HL-60 (cell line): Measurements from ENCODE around the gene EGFL6. TPM values are rescaled to one million over a fixed set of nuclear protein-coding genes. Genes with fewer than 3 reads are reported as not detected.
"Not testable (repeated sequence)": the region's sequence is repeated elsewhere in the genome, so short reads cannot be mapped to it uniquely, and the experiment has no call there.

Source experiments
- DNase-seq, 2 experiments: peaks; one replicate each; pipeline ENCODE4 v3.0.0-alpha.2; 2010 to 2020; ENCODE audit warnings: low read depth in 1 of 2, low spot score in 1 of 2
- H3K27ac ChIP-seq: fragments of 250-450 bp; sonication (Bioruptor Pico); replicated peaks from 2 replicates; pipeline ENCODE4 v1.5.1; 2020; ENCODE audit warnings: mild to moderate bottlenecking, moderate library complexity
- H3K27me3 ChIP-seq: fragments of 250-450 bp; sonication (Bioruptor Pico); 2 replicates; pipeline ENCODE4 v1.5.1; 2021; ENCODE audit warnings: mild to moderate bottlenecking, moderate library complexity; ENCODE audit not compliant: insufficient read depth, poor library complexity, severe bottlenecking
- H3K4me3 ChIP-seq: replicated peaks from 2 replicates; pipeline ENCODE4 v1.5.1; 2011; ENCODE audit warnings: mild to moderate bottlenecking, control low read depth, low read length; ENCODE audit not compliant: insufficient read depth
- CTCF ChIP-seq: IDR thresholded peaks from one replicate; pipeline ENCODE4 v1.5.1; 2011; ENCODE audit warnings: low read length, control low read depth, inconsistent platforms; ENCODE audit not compliant: insufficient read depth
- GABPA ChIP-seq: IDR thresholded peaks from 2 replicates; pipeline ENCODE4 v1.6.1; 2012; ENCODE audit warnings: low read depth
- POLR2AphosphoS5 ChIP-seq: IDR thresholded peaks from 2 replicates; pipeline ENCODE4 v1.6.1; 2012; ENCODE audit warnings: low read depth
- REST ChIP-seq: IDR thresholded peaks from 2 replicates; pipeline ENCODE4 v1.6.1; 2012; ENCODE audit warnings: low read depth; ENCODE audit not compliant: insufficient replicate concordance
- SPI1 ChIP-seq: IDR thresholded peaks from 2 replicates; pipeline ENCODE4 v1.6.1; 2012; ENCODE audit warnings: low read depth, mild to moderate bottlenecking, borderline replicate concordance
- microRNA-seq: library from miRNA; unstranded; fragments of <30 nt; microRNA quantifications from one replicate; pipeline ENCODE4, GENCODE V29; 2018

Gene EGFL6

GRCh38 chrX:13676885-13677284 is 107.5 kb downstream of the EGFL6 start:
- DNase-seq = no peak
- Histone ChIP-seq H3K27me3 (no peaks in the 10 kb centered on the region), H3K4me3 (no peak overlapping the region), H3K27ac (no peak overlapping the region)
- TF ChIP-seq SPI1 (no peak), POLR2AphosphoS5 (no peak), GABPA (no peak)

DNA sequence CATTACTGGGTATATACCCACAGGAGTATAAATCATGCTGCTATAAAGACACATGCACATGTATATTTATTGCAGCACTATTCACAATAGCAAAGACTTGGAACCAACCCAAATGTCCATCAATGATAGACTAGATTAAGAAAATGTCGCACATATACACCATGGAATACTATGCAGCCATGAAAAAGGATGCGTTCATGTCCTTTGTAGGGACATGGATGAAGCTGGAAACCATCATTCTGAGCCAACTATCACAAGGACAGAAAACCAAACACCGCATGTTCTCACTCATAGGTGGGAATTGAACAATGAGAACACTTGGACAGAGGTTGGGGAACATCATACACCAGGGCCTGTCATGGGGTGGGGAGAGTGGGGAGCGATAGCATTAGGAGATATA is 110.3 kb downstream of the EGFL6 start:
- H3K27ac ChIP-seq, H3K27me3 ChIP-seq, DNase-seq, H3K4me3 ChIP-seq: not testable (repeated sequence)

DNA sequence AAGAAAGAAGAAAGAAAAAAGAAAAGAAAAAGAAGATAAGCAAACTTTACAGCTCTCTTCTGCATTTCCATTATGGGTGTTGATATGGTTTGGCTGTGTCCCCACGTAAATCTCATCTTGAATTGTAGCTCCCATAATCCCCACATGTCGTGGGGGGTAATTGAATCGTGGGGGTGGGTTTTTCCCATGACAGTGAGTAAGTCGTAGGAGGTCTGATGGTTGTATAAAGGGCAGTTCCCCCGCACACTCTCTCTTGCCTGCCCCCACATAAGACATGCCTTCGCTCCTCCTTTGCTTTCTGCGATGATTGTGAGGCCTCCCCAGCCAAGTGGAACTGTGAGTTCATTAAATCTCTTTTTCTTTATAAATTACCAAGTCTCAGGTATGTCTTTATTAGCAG is 112.2 kb downstream of the EGFL6 start:
- Histone ChIP-seq H3K27ac (no peak overlapping the region), H3K27me3 (no peaks in the 10 kb centered on the region), H3K4me3 (no peak overlapping the region)
- DNase-seq = no peak
- TF ChIP-seq SPI1 (no peak), POLR2AphosphoS5 (no peak), CTCF (no peak), REST (no peak), GABPA (no peak)

Small RNA genes within 50 kb of the gene (microRNA-seq; reads per million reads assigned to microRNA genes)
- not detected for gene MIR6086
